PC-9 (cell line): ENCODE measurements around the gene C2CD4A. TPM values are rescaled to one million over a fixed set of nuclear protein-coding genes. Genes with fewer than 3 reads are reported as not detected.

Experiments
- BruUV-seq: library from RNA; stranded (reverse); fragments of 400-500 nt; replicated peaks from 2 replicates; lab custom pipeline; 2021; lab: Mats Ljungman, UMichigan
- CTCF ChIA-PET: fragments of 300-600 bp; sonication (Branson Sonifier 250); formaldehyde crosslinking; loops from one replicate; lab custom pipeline; 2022; ENCODE audit warnings: antibody characterized with exemption; lab: Charles Lee
- POLR2A ChIA-PET: fragments of 300-600 bp; sonication (Branson Sonifier 250); formaldehyde crosslinking; loops from one replicate; lab custom pipeline; 2022; ENCODE audit warnings: antibody characterized with exemption; ENCODE audit not compliant: unreplicated experiment; lab: Charles Lee
- DNase-seq, 2 experiments: peaks; one replicate each; pipeline versions ENCODE4 v3.0.0 to v3.0.0-alpha.2; 2015 to 2022; ENCODE audit warnings: mixed read lengths in 1 of 2
- H2AFZ ChIP-seq: fragments of 200-600 bp; sonication (generic); 2 replicates; pipeline ENCODE4 v1.8.1; 2017; ENCODE audit warnings: antibody characterized with exemption
- H3F3A ChIP-seq: fragments of 200-600 bp; sonication (generic); 2 replicates; pipeline ENCODE4 v1.8.1; 2017; ENCODE audit warnings: antibody characterized with exemption, mild to moderate bottlenecking, low read depth; ENCODE audit not compliant: insufficient read depth
- H3K27ac ChIP-seq: fragments of 200-600 bp; sonication (generic); 2 replicates; pipeline ENCODE4 v1.6.1; 2016; ENCODE audit warnings: mixed run types
- H3K27me3 ChIP-seq: fragments of 200-600 bp; sonication (generic); 2 replicates; pipeline ENCODE4 v1.6.1; 2016; ENCODE audit warnings: low read depth, mixed run types; ENCODE audit not compliant: insufficient read depth
- H3K36me3 ChIP-seq: fragments of 200-600 bp; sonication (generic); 2 replicates; pipeline ENCODE4 v1.6.1; 2016; ENCODE audit warnings: low read depth, mixed run types
- H3K4me1 ChIP-seq: fragments of 200-600 bp; sonication (generic); replicated peaks from 2 replicates; pipeline ENCODE4 v1.6.1; 2016; ENCODE audit warnings: mixed run types; ENCODE audit not compliant: insufficient read depth
- H3K4me2 ChIP-seq: fragments of 200-600 bp; sonication (generic); 2 replicates; pipeline ENCODE4 v1.6.1; 2017; ENCODE audit warnings: mixed run types
- H3K4me3 ChIP-seq: fragments of 200-600 bp; sonication (generic); 2 replicates; pipeline ENCODE4 v1.6.1; 2016; ENCODE audit warnings: mixed run types
- H3K79me2 ChIP-seq: fragments of 200-600 bp; sonication (generic); 2 replicates; pipeline ENCODE4 v1.6.1; 2017; ENCODE audit warnings: low read depth, mixed run types
- H3K9me2 ChIP-seq: fragments of 200-600 bp; sonication (generic); 2 replicates; pipeline ENCODE4 v1.8.1; 2017; ENCODE audit warnings: mild to moderate bottlenecking; ENCODE audit not compliant: insufficient read depth
- H3K9me3 ChIP-seq: fragments of 200-600 bp; sonication (generic); 2 replicates; pipeline ENCODE4 v1.8.1; 2016; ENCODE audit warnings: low read depth; ENCODE audit not compliant: insufficient read depth
- H4K20me1 ChIP-seq: fragments of 200-600 bp; sonication (generic); 2 replicates; pipeline ENCODE4 v1.8.1; 2017; ENCODE audit not compliant: insufficient read depth
- EZH2 ChIP-seq: fragments of 200-600 bp; sonication (generic); IDR thresholded peaks from 2 replicates; pipeline ENCODE4 v1.8.0; 2017; ENCODE audit warnings: antibody characterized with exemption, low read depth
- intact Hi-C: fragments of 100-400 bp; cut with micrococcal nuclease; formaldehyde crosslinking; loops from one replicate; pipeline ENCODE4 v1.10.0; 2022; ENCODE audit not compliant: unreplicated experiment
- total RNA-seq: library from RNA; stranded (reverse); gene quantifications from 2 replicates; pipeline ENCODE4 v1.2.3, GENCODE V29; 2021
- TF ChIP-seq, protein P1 (sequence below): fragments of 200-600 bp; sonication (generic); conservative IDR thresholded peaks from 2 replicates; pipeline ENCODE4 v1.6.1; 2017; ENCODE audit warnings: mixed run types, antibody characterized with exemption, mild to moderate bottlenecking, moderate library complexity

The C2CD4A gene
- total RNA-seq, 1 experiment from 2014 or later, result 0.09 TPM

- Histone ChIP-seq H3K9me2 (no peaks in the 10 kb centered on the region), H3K36me3 (no peaks in the 10 kb centered on the region), H3F3A (no peaks in the 10 kb centered on the region), H3K79me2 (peaks cover 30% of the 10 kb centered on the region), H3K9me3 (no peaks in the 10 kb centered on the region), H4K20me1 (no peaks in the 10 kb centered on the region), H3K4me2 (no peak overlapping the region), H3K4me1 (0 out of 2 replicates have a peak, but pooled peaks cover 6% of the 10 kb centered on the region), H3K27ac (no peak overlapping the region), H2AFZ (no peak overlapping the region), H3K27me3 (no peaks in the 10 kb centered on the region), H3K4me3 (no peak overlapping the region)
- BruUV-seq, result no TSS peak
- intact Hi-C loops, result no loop called here
- DNase-seq, result no peak
- TF ChIP-seq, protein P1, sequence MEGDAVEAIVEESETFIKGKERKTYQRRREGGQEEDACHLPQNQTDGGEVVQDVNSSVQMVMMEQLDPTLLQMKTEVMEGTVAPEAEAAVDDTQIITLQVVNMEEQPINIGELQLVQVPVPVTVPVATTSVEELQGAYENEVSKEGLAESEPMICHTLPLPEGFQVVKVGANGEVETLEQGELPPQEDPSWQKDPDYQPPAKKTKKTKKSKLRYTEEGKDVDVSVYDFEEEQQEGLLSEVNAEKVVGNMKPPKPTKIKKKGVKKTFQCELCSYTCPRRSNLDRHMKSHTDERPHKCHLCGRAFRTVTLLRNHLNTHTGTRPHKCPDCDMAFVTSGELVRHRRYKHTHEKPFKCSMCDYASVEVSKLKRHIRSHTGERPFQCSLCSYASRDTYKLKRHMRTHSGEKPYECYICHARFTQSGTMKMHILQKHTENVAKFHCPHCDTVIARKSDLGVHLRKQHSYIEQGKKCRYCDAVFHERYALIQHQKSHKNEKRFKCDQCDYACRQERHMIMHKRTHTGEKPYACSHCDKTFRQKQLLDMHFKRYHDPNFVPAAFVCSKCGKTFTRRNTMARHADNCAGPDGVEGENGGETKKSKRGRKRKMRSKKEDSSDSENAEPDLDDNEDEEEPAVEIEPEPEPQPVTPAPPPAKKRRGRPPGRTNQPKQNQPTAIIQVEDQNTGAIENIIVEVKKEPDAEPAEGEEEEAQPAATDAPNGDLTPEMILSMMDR, result no peak
- no peak for TF ChIP-seq EZH2
- ChIA-PET POLR2A (no interaction called here), CTCF (no interaction called here)
Observed at GRCh38 chr15:62050115-62050514, 16.7 kb upstream of the C2CD4A start.

DNA sequence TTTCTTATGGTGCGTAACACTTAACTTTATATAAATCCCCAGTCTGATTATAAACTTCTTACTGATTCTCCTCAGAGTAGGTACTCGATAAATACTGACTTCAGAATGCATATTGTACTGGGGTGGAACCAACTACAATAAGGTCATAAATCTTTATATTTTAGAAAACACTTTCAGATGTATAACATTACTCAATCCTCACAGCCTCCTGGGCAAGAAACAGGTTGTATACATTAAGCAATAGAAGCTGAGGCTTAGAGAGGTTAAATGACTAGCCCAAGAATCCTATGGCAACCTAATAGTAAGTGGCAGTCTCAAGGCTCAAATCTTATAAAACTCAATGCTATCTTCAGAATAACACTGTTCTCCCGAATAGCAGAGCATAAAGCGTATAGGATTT is 15.6 kb upstream of the C2CD4A start:
- Histone ChIP-seq H3K4me3 (no peak overlapping the region), H3K9me2 (no peaks in the 10 kb centered on the region), H3K27ac (no peak overlapping the region), H3K79me2 (peaks cover 36% of the 10 kb centered on the region), H3K4me1 (0 out of 2 replicates have a peak, but pooled peaks cover 6% of the 10 kb centered on the region), H3K9me3 (no peaks in the 10 kb centered on the region), H3F3A (no peaks in the 10 kb centered on the region), H2AFZ (no peak overlapping the region), H3K36me3 (no peaks in the 10 kb centered on the region), H4K20me1 (no peaks in the 10 kb centered on the region), H3K27me3 (no peaks in the 10 kb centered on the region), H3K4me2 (no peak overlapping the region)
- no peak for DNase-seq
- intact Hi-C loops, result no loop called here
- no TSS peak for BruUV-seq
- ChIA-PET POLR2A (no interaction called here), CTCF (no interaction called here)
- TF ChIP-seq, protein P1, result no peak

DNA sequence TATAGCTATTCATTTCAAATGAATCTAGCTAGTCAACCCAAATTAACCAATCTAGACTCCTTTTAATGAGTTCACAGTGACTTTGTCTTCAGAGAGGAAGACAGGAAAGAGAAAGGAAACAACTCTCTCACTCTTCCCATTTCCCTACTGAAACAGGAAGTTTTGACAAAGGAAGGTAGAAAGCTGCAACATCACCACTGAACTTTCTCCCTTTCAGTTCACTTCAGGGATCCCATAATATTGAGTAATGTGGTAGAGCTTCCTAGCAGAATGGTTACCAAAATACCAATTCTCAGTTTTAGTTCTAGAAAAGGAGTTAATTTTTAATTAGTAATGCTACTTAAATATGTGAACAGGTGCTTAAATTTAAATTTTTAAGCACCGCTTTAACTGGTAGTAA is 14.1 kb upstream of the C2CD4A start:
- BruUV-seq, result no TSS peak
- H3K27ac ChIP-seq, result no peak overlapping the region
- H3K9me3 ChIP-seq, result no peaks in the 10 kb centered on the region
- 0 out of 2 replicates have a peak, but pooled peaks cover 2% of the 10 kb centered on the region for H3K36me3 ChIP-seq
- ChIA-PET CTCF (interaction anchor here (0.7 to 0.8 kb wide), 2 partner anchors 25 to 58 kb away, joined by 3 to 4 read pairs; no protein-coding TSS in a partner anchor), POLR2A (no interaction called here)
- H2AFZ ChIP-seq, result no peak overlapping the region
- no peaks in the 10 kb centered on the region for H3K27me3 ChIP-seq
- intact Hi-C loops, result no loop called here
- no peak overlapping the region for H3K4me2 ChIP-seq
- no peak overlapping the region for H3K4me3 ChIP-seq
- peaks cover 44% of the 10 kb centered on the region for H3K79me2 ChIP-seq
- DNase-seq, result no peak
- H3K4me1 ChIP-seq, result 0 out of 2 replicates have a peak, but pooled peaks cover 6% of the 10 kb centered on the region
- H3F3A ChIP-seq, result no peaks in the 10 kb centered on the region
- H4K20me1 ChIP-seq, result no peaks in the 10 kb centered on the region
- no peaks in the 10 kb centered on the region for H3K9me2 ChIP-seq
- TF ChIP-seq, protein P1, result no peak
